Urinary bladder (tissue), 4 donors: ENCODE results near the gene CD58. TPM values are rescaled to one million over a fixed set of nuclear protein-coding genes. Genes with fewer than 3 reads are reported as not detected.

Experiments
- DNase-seq: peaks from one replicate; pipeline ENCODE4 v3.0.0-alpha.2; 2015; ENCODE audit errors: extremely low spot score
- H3K27ac ChIP-seq: one replicate; pipeline ENCODE4 v1.5.1; 2013; ENCODE audit warnings: low read depth, mild to moderate bottlenecking, moderate library complexity
- H3K36me3 ChIP-seq: one replicate; pipeline ENCODE4 v1.6.1; 2013; ENCODE audit warnings: mild to moderate bottlenecking, moderate library complexity; ENCODE audit not compliant: insufficient read depth
- H3K4me1 ChIP-seq: one replicate; pipeline ENCODE4 v1.6.1; 2013; ENCODE audit warnings: mild to moderate bottlenecking, moderate library complexity; ENCODE audit not compliant: insufficient read depth
- H3K4me3 ChIP-seq: one replicate; pipeline ENCODE4 v1.5.1; 2013; ENCODE audit warnings: low read depth, low read length
- WGBS: extraction: QIAGEN DNeasy Blood & Tissue Kit; methylation state at CpG from one replicate; pipeline ENCODE4 v1.1.7; 2013; 5-methylcytosine and 5-hydroxymethylcytosine counted together
- polyA plus RNA-seq: library from polyadenylated mRNA; stranded (reverse); fragments of 200-250 nt; gene quantifications from one replicate; pipeline ENCODE4 v1.2.3, GENCODE V29; 2013
- total RNA-seq: library from RNA; depleted of rRNA; stranded (reverse); fragments of >200 nt; gene quantifications from one replicate; pipeline ENCODE4 v1.2.3, GENCODE V29; 2014
- donor health status: healthy with polysubstance abuse.
- donor health status: healthy.

The CD58 gene
- total and polyA plus RNA-seq, 2 donors: 22.6 to 36.3 TPM

GRCh38 chr1:116498789-116499628 is 71.8 kb downstream of the CD58 start:
- H3K4me3 ChIP-seq: no peak overlapping the region
- DNase-seq: no peak
- no peak overlapping the region for H3K27ac ChIP-seq
- no peaks in the 10 kb centered on the region for H3K4me1 ChIP-seq
- no peaks in the 10 kb centered on the region for H3K36me3 ChIP-seq
- WGBS: 65% methylated on average over 13 of the region's 13 CpGs

- WGBS: 73% methylated on average over 4 of the region's 4 CpGs
- no peak for DNase-seq
- H3K4me1 ChIP-seq: no peaks in the 10 kb centered on the region
- no peak overlapping the region for H3K27ac ChIP-seq
- no peaks in the 10 kb centered on the region for H3K36me3 ChIP-seq
- H3K4me3 ChIP-seq: no peak overlapping the region
Observed at GRCh38 chr1:116497656-116498055, 73.2 kb downstream of the CD58 start.

GRCh38 chr1:116496898-116497297 is 73.9 kb downstream of the CD58 start:
- 90% methylated on average over 2 of the region's 2 CpGs for WGBS
- no peak overlapping the region for H3K4me3 ChIP-seq
- H3K36me3 ChIP-seq: no peaks in the 10 kb centered on the region
- no peak for DNase-seq
- H3K4me1 ChIP-seq: no peaks in the 10 kb centered on the region
- H3K27ac ChIP-seq: no peak overlapping the region

GRCh38 chr1:116496380-116496779 is 74.4 kb downstream of the CD58 start:
- 74% methylated on average over 3 of the region's 3 CpGs for WGBS
- DNase-seq: no peak
- Histone ChIP-seq H3K4me1 (no peaks in the 10 kb centered on the region), H3K36me3 (no peaks in the 10 kb centered on the region), H3K4me3 (no peak overlapping the region), H3K27ac (no peak overlapping the region)

- H3K4me3 ChIP-seq: no peak overlapping the region
- DNase-seq: no peak
- no peak overlapping the region for H3K27ac ChIP-seq
- WGBS: 46% methylated on average over 4 of the region's 4 CpGs
- no peaks in the 10 kb centered on the region for H3K36me3 ChIP-seq
- no peaks in the 10 kb centered on the region for H3K4me1 ChIP-seq
Observed at GRCh38 chr1:116495535-116495934, 75.3 kb downstream of the CD58 start.

GRCh38 chr1:116494745-116495144 is 76.1 kb downstream of the CD58 start:
- no peak overlapping the region for H3K4me3 ChIP-seq
- no peak for DNase-seq
- H3K36me3 ChIP-seq: no peaks in the 10 kb centered on the region
- H3K27ac ChIP-seq: no peak overlapping the region
- H3K4me1 ChIP-seq: no peaks in the 10 kb centered on the region
- WGBS: 88% methylated on average over 2 of the region's 2 CpGs

- no peak for DNase-seq
- 89% methylated on average over 12 of the region's 12 CpGs for WGBS
- Histone ChIP-seq H3K4me3 (no peak overlapping the region), H3K27ac (no peak overlapping the region), H3K4me1 (no peaks in the 10 kb centered on the region), H3K36me3 (no peaks in the 10 kb centered on the region)
Observed at GRCh38 chr1:116494353-116494692, 76.5 kb downstream of the CD58 start.

- no peak overlapping the region for H3K27ac ChIP-seq
- 94% methylated on average over 29 of the region's 29 CpGs for WGBS
Observed at GRCh38 chr1:116493484-116494352, 77.1 kb downstream of the CD58 start.

GRCh38 chr1:116493036-116493435 is 77.8 kb downstream of the CD58 start:
- no peaks in the 10 kb centered on the region for H3K4me1 ChIP-seq
- DNase-seq: no peak
- 97% methylated on average over 7 of the region's 7 CpGs for WGBS

More at GRCh38 chr1:116493484-116494352, 77.1 kb downstream of the CD58 start:
- no peak for DNase-seq
- no peaks in the 10 kb centered on the region for H3K4me1 ChIP-seq
- no peaks in the 10 kb centered on the region for H3K36me3 ChIP-seq
- no peak overlapping the region for H3K4me3 ChIP-seq

GRCh38 chr1:116492358-116492811 is 78.4 kb downstream of the CD58 start:
- Histone ChIP-seq H3K27ac (no peak overlapping the region), H3K36me3 (no peaks in the 10 kb centered on the region), H3K4me3 (no peak overlapping the region), H3K4me1 (no peaks in the 10 kb centered on the region)
- WGBS: 70% methylated on average over 4 of the region's 4 CpGs
- no peak for DNase-seq

More at GRCh38 chr1:116493036-116493435, 77.8 kb downstream of the CD58 start:
- Histone ChIP-seq H3K36me3 (no peaks in the 10 kb centered on the region), H3K4me3 (no peak overlapping the region), H3K27ac (no peak overlapping the region)

- Histone ChIP-seq H3K27ac (no peak overlapping the region), H3K4me3 (no peak overlapping the region), H3K36me3 (no peaks in the 10 kb centered on the region), H3K4me1 (no peaks in the 10 kb centered on the region)
- WGBS: 73% methylated on average over 5 of the region's 5 CpGs
- no peak for DNase-seq
Observed at GRCh38 chr1:116491700-116492357, 79.0 kb downstream of the CD58 start.

GRCh38 chr1:116490588-116490987 is 80.2 kb downstream of the CD58 start:
- Histone ChIP-seq H3K4me3 (no peak overlapping the region), H3K4me1 (no peaks in the 10 kb centered on the region), H3K36me3 (no peaks in the 10 kb centered on the region), H3K27ac (no peak overlapping the region)
- WGBS: 80% methylated on average over 3 of the region's 3 CpGs
- DNase-seq: no peak

- Histone ChIP-seq H3K36me3 (no peaks in the 10 kb centered on the region), H3K4me1 (no peaks in the 10 kb centered on the region), H3K27ac (no peak overlapping the region), H3K4me3 (no peak overlapping the region)
- WGBS: 75% methylated on average over 5 of the region's 5 CpGs
- DNase-seq: no peak
Observed at GRCh38 chr1:116489231-116489697, 81.6 kb downstream of the CD58 start.
